ENCODE measurements around the gene SETBP1. TPM values are rescaled to one million over a fixed set of nuclear protein-coding genes. Genes with fewer than 3 reads are reported as not detected.

The SETBP1 gene
- total and polyA plus RNA-seq, 8 donors = 1.4 to 66.5 (median 20.1) TPM

- WGBS, 5 donors = 0 to 79% (median 0%) methylated on average over 1 of the region's 1 CpG
- Histone ChIP-seq H3K36me3 (peaks cover 0 to 53% (median 39%) of the 10 kb centered on the region in 4 donors), H3K9me3 (no peaks in the 10 kb centered on the region), H3K4me1 (peaks cover 0 to 13% (median 3%) of the 10 kb centered on the region in 4 donors), H3K4me3 (no peak overlapping the region), H3K27ac (no peak overlapping the region), H3K27me3 (no peaks in the 10 kb centered on the region)
- intact Hi-C loops (cut with DNase I; ENCODE audit: low total_unique reads) = no loop called here
- TF ChIP-seq, protein P1, sequence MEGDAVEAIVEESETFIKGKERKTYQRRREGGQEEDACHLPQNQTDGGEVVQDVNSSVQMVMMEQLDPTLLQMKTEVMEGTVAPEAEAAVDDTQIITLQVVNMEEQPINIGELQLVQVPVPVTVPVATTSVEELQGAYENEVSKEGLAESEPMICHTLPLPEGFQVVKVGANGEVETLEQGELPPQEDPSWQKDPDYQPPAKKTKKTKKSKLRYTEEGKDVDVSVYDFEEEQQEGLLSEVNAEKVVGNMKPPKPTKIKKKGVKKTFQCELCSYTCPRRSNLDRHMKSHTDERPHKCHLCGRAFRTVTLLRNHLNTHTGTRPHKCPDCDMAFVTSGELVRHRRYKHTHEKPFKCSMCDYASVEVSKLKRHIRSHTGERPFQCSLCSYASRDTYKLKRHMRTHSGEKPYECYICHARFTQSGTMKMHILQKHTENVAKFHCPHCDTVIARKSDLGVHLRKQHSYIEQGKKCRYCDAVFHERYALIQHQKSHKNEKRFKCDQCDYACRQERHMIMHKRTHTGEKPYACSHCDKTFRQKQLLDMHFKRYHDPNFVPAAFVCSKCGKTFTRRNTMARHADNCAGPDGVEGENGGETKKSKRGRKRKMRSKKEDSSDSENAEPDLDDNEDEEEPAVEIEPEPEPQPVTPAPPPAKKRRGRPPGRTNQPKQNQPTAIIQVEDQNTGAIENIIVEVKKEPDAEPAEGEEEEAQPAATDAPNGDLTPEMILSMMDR (IDR thresholded peaks at IDR 0.05) = no peak
- no peak for TF ChIP-seq POLR2AphosphoS5 (IDR thresholded peaks at IDR 0.05)
- no peak for DNase-seq
Measured at GRCh38 chr18:44954257-44954656, 273.6 kb downstream of the SETBP1 start.

GRCh38 chr18:44955825-44956224, 275.1 kb downstream of the SETBP1 start:
- Histone ChIP-seq H3K36me3 (peaks cover 0 to 41% (median 28%) of the 10 kb centered on the region in 4 donors), H3K9me3 (no peaks in the 10 kb centered on the region), H3K4me3 (no peak overlapping the region), H3K27me3 (no peaks in the 10 kb centered on the region), H3K27ac (no peak overlapping the region), H3K4me1 (peaks cover 0 to 13% (median 3%) of the 10 kb centered on the region in 4 donors)
- DNase-seq = no peak
- no peak for TF ChIP-seq POLR2AphosphoS5 (IDR thresholded peaks at IDR 0.05)
- TF ChIP-seq EP300 (IDR thresholded peaks at IDR 0.05) = no peak
- no peak for TF ChIP-seq POLR2A (IDR thresholded peaks at IDR 0.05)
- TF ChIP-seq, protein P1 (IDR thresholded peaks at IDR 0.05) = no peak
- intact Hi-C loops (cut with DNase I; ENCODE audit: low total_unique reads) = no loop called here
- WGBS, 5 donors = 69 to 86% (median 80%) methylated on average over 1 of the region's 1 CpG

GRCh38 chr18:44957025-44957424, 276.3 kb downstream of the SETBP1 start:
- H3K27me3 ChIP-seq = no peaks in the 10 kb centered on the region
- 78 to 100% (median 97%) methylated on average over 1 of the region's 1 CpG for WGBS, 5 donors
- intact Hi-C loops (cut with DNase I; ENCODE audit: low total_unique reads) = no loop called here

DNA sequence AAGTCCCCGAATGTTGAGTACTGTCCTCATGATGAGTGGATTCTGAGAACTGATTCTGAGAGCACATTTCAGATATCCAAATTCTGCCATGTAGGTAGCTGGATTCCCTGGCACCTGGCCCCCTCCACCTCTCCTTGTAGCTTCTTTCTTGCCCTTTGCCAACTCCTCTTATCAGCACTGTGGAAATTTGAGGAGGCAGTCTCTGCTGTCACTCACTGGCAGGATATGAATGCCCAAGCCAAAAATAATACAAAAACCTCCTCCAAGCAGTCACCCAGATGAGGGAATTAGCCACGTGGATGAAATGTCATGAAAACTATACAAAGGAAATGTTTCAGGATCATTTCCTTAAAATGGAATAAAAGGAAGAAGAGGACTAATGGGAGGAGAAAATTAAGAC, 276.8 kb downstream of the SETBP1 start:
- peaks cover 0 to 13% (median 3%) of the 10 kb centered on the region in 4 donors for H3K4me1 ChIP-seq
- intact Hi-C loops (cut with DNase I; ENCODE audit: low total_unique reads) = no loop called here

More at GRCh38 chr18:44957025-44957424, 276.3 kb downstream of the SETBP1 start:
- TF ChIP-seq POLR2AphosphoS5 (IDR thresholded peaks at IDR 0.05) = no peak
- TF ChIP-seq POLR2A (IDR thresholded peaks at IDR 0.05) = no peak
- TF ChIP-seq, protein P1 (IDR thresholded peaks at IDR 0.05) = no peak
- TF ChIP-seq EP300 (IDR thresholded peaks at IDR 0.05) = no peak
- peaks cover 0 to 13% (median 3%) of the 10 kb centered on the region in 4 donors for H3K4me1 ChIP-seq
- no peak overlapping the region for H3K4me3 ChIP-seq
- DNase-seq = no peak
- H3K27ac ChIP-seq = no peak overlapping the region
- no peaks in the 10 kb centered on the region for H3K9me3 ChIP-seq
- H3K36me3 ChIP-seq = peaks cover 0 to 29% (median 17%) of the 10 kb centered on the region in 4 donors

More for the DNA sequence above, 276.8 kb downstream of the SETBP1 start:
- WGBS, 5 donors = 69 to 85% (median 74%) methylated on average over 2 of the region's 2 CpGs
- no peaks in the 10 kb centered on the region for H3K9me3 ChIP-seq
- no peaks in the 10 kb centered on the region for H3K27me3 ChIP-seq
- peaks cover 0 to 25% (median 13%) of the 10 kb centered on the region in 4 donors for H3K36me3 ChIP-seq
- no peak for DNase-seq
- no peak overlapping the region for H3K4me3 ChIP-seq
- H3K27ac ChIP-seq = no peak overlapping the region
- TF ChIP-seq POLR2A (IDR thresholded peaks at IDR 0.05) = no peak
- TF ChIP-seq, protein P1 (IDR thresholded peaks at IDR 0.05) = no peak
- TF ChIP-seq EP300 (IDR thresholded peaks at IDR 0.05) = no peak
- TF ChIP-seq POLR2AphosphoS5 (IDR thresholded peaks at IDR 0.05) = no peak

All from stomach (tissue), 9 donors.